ENCODE data around the gene EZR.

- TF ChIP-seq MAZ (IDR thresholded peaks at IDR 0.05; ENCODE audit: borderline replicate concordance, low read depth, low read length) (no peak), MAZ (CRISPR knock-in tag; IDR thresholded peaks at IDR 0.05; ENCODE audit: low read depth) (no peak), CTCF (CRISPR knock-in tag; IDR thresholded peaks at IDR 0.05) (no peak), TAF1 (CRISPR knock-in tag; IDR thresholded peaks at IDR 0.05) (no peak), MBNL3 (CRISPR knock-in tag; conservative IDR thresholded peaks at IDR 0.05) (no peak), GABPA (IDR thresholded peaks at IDR 0.05; ENCODE audit: low read depth, low read length) (no peak), GABPA (CRISPR knock-in tag; IDR thresholded peaks at IDR 0.05; ENCODE audit: low read depth) (no peak), CBFB (CRISPR knock-in tag; IDR thresholded peaks at IDR 0.05) (no peak), ZNF670 (CRISPR knock-in tag; IDR thresholded peaks at IDR 0.05; ENCODE audit: borderline replicate concordance) (no peak), ZHX1 (CRISPR knock-in tag; IDR thresholded peaks at IDR 0.05; ENCODE audit: low read depth) (no peak)
Measured at GRCh38 chr6:158839796-158840195, 20.6 kb upstream of the EZR start.
